GM20000 (cell line): ENCODE data around the gene FZR1.

ENCODE experiments used
- DNase-seq: peaks from one replicate; pipeline ENCODE4 v3.0.0; 2012; ENCODE audit warnings: low spot score
- TF ChIP-seq, protein P1 (sequence below): IDR thresholded peaks from 2 replicates; pipeline ENCODE4 v1.5.1; 2012; ENCODE audit warnings: mild to moderate bottlenecking, control low read depth; ENCODE audit errors: extremely low read depth, missing control alignments

Gene FZR1

DNA sequence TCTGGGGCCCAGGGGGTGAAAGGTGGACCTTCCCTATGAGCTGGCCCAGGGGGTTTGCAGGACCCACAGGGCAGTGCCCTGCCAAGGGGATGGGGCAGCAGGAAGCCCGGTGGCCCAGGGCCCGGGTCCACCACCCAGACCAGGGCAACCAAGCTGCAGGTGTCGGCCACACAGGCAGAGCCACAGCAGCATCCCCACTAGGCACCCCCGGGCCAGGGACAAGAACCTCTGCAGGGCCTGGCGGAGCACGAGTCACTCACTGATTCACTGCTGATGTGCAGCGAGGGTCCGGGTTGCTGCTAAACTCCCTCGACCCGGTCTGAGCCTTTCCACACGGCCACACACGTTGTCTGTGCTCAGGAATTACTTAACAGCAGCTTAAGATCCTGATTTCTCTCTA is 8.8 kb downstream of the FZR1 start:
- TF ChIP-seq, protein P1, sequence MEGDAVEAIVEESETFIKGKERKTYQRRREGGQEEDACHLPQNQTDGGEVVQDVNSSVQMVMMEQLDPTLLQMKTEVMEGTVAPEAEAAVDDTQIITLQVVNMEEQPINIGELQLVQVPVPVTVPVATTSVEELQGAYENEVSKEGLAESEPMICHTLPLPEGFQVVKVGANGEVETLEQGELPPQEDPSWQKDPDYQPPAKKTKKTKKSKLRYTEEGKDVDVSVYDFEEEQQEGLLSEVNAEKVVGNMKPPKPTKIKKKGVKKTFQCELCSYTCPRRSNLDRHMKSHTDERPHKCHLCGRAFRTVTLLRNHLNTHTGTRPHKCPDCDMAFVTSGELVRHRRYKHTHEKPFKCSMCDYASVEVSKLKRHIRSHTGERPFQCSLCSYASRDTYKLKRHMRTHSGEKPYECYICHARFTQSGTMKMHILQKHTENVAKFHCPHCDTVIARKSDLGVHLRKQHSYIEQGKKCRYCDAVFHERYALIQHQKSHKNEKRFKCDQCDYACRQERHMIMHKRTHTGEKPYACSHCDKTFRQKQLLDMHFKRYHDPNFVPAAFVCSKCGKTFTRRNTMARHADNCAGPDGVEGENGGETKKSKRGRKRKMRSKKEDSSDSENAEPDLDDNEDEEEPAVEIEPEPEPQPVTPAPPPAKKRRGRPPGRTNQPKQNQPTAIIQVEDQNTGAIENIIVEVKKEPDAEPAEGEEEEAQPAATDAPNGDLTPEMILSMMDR = no peak
- no peak for DNase-seq

- TF ChIP-seq, protein P1 = no peak
- no peak for DNase-seq
Measured at GRCh38 chr19:3515891-3516422, 9.8 kb downstream of the FZR1 start.

DNA sequence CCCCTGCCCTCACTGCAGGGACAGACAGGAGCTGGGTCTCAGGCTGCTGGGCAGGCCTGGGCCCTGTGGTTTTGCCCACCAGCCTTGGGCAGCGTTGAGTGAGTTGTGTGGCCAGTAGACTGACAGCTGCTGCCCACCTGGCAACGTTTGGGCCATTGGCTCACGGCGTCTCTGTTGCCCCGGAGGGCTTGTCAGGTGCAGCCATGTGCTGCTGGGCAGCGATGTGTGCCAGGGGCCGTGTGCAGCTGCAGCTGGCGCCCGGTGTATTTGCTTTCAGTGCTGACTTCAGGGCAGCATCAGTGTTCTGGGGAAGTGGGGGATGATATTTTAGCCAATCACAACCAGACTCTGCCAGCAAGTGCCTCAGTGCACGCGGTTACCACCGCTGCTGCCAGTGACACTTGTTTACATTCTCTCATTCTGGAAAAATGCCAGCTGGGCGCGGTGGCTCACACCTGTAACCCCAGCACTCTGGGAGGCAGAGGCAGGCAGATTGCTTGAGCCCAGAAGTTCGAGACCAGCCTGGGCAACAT is 10.6 kb downstream of the FZR1 start:
- TF ChIP-seq, protein P1 = no peak
- no peak for DNase-seq

- TF ChIP-seq, protein P1 = no peak
- no peak for DNase-seq
Measured at GRCh38 chr19:3517638-3518037, 11.5 kb downstream of the FZR1 start.

DNA sequence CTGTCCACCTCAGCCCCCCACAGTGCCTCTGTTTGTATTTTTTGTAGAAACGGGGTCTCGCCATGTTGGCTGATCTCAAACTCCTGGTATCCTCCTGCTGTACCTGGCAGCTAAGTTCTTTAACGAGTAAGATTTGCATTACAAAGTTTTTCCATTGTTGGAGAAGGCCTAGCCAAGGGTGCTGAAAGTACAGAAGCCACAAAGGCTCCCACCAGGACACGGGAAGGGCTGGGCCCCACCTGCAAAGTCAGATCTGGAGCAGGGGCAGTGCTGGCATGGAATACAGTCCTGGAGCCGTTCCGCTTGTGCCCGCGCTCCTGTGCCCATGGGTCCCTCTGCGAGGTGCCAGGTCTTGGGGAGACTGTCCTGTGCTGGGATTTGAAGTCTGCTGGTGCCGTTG is 12.1 kb downstream of the FZR1 start:
- DNase-seq = no peak
- TF ChIP-seq, protein P1 = no peak

DNA sequence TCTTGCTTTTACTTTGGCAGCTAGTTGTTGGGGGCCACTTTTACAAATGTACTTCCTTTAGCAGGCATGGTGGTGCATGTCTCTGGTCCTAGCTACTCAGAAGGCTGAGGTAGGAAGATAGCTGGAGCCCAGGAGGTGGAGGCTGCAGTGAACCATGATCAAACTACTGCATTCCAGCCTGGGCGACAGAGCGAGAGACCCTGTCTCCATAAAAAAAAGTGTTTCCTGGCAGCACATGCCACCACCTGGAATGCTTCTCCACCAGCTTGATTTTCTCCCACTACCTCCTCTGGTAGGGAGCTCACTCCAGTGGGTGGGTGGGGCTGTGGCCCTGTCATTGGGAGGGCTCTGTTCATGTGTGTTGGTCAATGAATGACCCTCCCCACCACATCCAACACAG is 12.5 kb downstream of the FZR1 start:
- TF ChIP-seq, protein P1 = no peak
- no peak for DNase-seq

- no peak for DNase-seq
- TF ChIP-seq, protein P1 = no peak
Measured at GRCh38 chr19:3519126-3519525, 13.0 kb downstream of the FZR1 start.
